Right lobe of liver (tissue), 4 donors: ENCODE data around the gene SLC38A3.

Experiments used
- POLR2A ChIP-seq: fragments of 450-650 bp; IDR thresholded peaks from one replicate; pipeline ENCODE4 v1.6.1; 2017; ENCODE audit warnings: antibody characterized with exemption, mild to moderate bottlenecking
- TF ChIP-seq, protein P1 (sequence below), 4 donors: fragments of 200-600 bp in 3 of 4; fragments of 450-650 bp in 1 of 4; IDR thresholded peaks; one replicate each; pipeline versions ENCODE4 v1.5.1 to v1.8.0; 2016 to 2022; ENCODE audit warnings: antibody characterized with exemption in 4 of 4, mild to moderate bottlenecking in 2 of 4
- donor health status: DM: no; HTN: no; CAD: no.
- donor health status: DM: no; HTN: no; CAD: no.
- donor health status: DM: no; HTN: yes; CAD: no.

DNA sequence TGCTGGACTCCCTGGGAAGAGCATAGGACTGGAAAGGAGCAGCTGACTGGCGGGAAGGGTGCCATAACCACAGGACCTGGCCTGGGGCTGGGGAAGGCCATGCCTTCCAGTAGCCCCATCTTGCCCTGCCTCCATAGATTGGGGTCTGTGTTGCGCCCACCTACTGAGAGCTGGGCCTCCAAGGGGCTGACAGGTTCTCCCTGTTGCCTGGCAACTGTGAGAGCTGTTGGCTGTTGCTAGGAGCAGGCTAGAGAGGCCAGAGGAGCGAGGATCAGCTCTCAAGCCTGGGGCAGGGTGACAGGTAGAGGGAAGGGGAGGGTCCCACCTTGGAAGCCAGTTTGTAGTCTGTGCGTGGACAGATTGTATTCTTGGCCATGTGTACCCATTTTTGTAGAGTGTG lies 28.1 kb downstream of the SLC38A3 start:
- TF ChIP-seq, protein P1, sequence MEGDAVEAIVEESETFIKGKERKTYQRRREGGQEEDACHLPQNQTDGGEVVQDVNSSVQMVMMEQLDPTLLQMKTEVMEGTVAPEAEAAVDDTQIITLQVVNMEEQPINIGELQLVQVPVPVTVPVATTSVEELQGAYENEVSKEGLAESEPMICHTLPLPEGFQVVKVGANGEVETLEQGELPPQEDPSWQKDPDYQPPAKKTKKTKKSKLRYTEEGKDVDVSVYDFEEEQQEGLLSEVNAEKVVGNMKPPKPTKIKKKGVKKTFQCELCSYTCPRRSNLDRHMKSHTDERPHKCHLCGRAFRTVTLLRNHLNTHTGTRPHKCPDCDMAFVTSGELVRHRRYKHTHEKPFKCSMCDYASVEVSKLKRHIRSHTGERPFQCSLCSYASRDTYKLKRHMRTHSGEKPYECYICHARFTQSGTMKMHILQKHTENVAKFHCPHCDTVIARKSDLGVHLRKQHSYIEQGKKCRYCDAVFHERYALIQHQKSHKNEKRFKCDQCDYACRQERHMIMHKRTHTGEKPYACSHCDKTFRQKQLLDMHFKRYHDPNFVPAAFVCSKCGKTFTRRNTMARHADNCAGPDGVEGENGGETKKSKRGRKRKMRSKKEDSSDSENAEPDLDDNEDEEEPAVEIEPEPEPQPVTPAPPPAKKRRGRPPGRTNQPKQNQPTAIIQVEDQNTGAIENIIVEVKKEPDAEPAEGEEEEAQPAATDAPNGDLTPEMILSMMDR (IDR thresholded peaks at IDR 0.05) = no peak
- TF ChIP-seq POLR2A = no peak
